Astrocyte (in vitro differentiated cells and primary cell): Measurements from ENCODE around the gene DOCK6. TPM values are rescaled to one million over a fixed set of nuclear protein-coding genes. Genes with fewer than 3 reads are reported as not detected.
A peak's percentile ranks its signal among the peaks of the same experiment; 100 is the strongest.

ENCODE experiments used
- DNase-seq: peaks from one replicate; pipeline ENCODE4 v3.0.0-alpha.2; 2010; ENCODE audit warnings: low read depth
- FAIRE-seq: peaks from 2 replicates; lab custom pipeline; 2011; peaks lifted over from hg19 to GRCh38; lab: Jason Lieb, UNC
- H2AFZ ChIP-seq: 2 replicates; pipeline ENCODE4 v1.6.0; 2012; ENCODE audit warnings: low read depth, low read length, inconsistent platforms
- H3K27ac ChIP-seq: 2 replicates; pipeline ENCODE4 v1.5.1; 2011; ENCODE audit warnings: low read depth, low read length, inconsistent platforms
- H3K27me3 ChIP-seq: 2 replicates; pipeline ENCODE4 v1.6.0; 2011; ENCODE audit warnings: low read length, inconsistent platforms; ENCODE audit not compliant: insufficient read depth
- H3K36me3 ChIP-seq: 2 replicates; pipeline ENCODE4 v1.5.1; 2011; ENCODE audit warnings: low read length, inconsistent platforms; ENCODE audit not compliant: insufficient read depth
- H3K4me1 ChIP-seq: 2 replicates; pipeline ENCODE4 v1.5.1; 2011; ENCODE audit warnings: low read length, inconsistent platforms; ENCODE audit not compliant: insufficient read depth
- H3K4me2 ChIP-seq: 2 replicates; pipeline ENCODE4 v1.6.0; 2012; ENCODE audit warnings: low read length, inconsistent platforms
- H3K4me3 ChIP-seq: 2 replicates; pipeline ENCODE4 v1.5.1; 2011; ENCODE audit warnings: low read depth, mild to moderate bottlenecking, low read length, inconsistent platforms; ENCODE audit not compliant: insufficient read depth
- H3K79me2 ChIP-seq: 2 replicates; pipeline ENCODE4 v1.6.0; 2012; ENCODE audit warnings: mild to moderate bottlenecking, low read length, inconsistent platforms; ENCODE audit not compliant: insufficient read depth
- H3K9ac ChIP-seq: 2 replicates; pipeline ENCODE4 v1.6.0; 2012; ENCODE audit warnings: mild to moderate bottlenecking, low read length, inconsistent platforms
- H3K9me3 ChIP-seq: 2 replicates; pipeline ENCODE4 v1.5.1; 2012; ENCODE audit warnings: low read depth, mild to moderate bottlenecking, low read length, inconsistent platforms; ENCODE audit not compliant: insufficient read depth
- H4K20me1 ChIP-seq: 2 replicates; pipeline ENCODE4 v1.6.0; 2012; ENCODE audit warnings: low read length, inconsistent platforms; ENCODE audit not compliant: insufficient read depth
- H3K27ac Mint-ChIP-seq: one replicate; pipeline ENCODE4 v1.8.0; 2021; ENCODE audit warnings: mild to moderate bottlenecking, mixed read lengths; ENCODE audit not compliant: unreplicated experiment
- H3K27me3 Mint-ChIP-seq: one replicate; pipeline ENCODE4 v1.8.0; 2021; ENCODE audit warnings: low read depth, mixed read lengths; ENCODE audit not compliant: unreplicated experiment
- H3K36me3 Mint-ChIP-seq: one replicate; pipeline ENCODE4 v1.8.0; 2021; ENCODE audit warnings: low read depth, mixed read lengths; ENCODE audit not compliant: unreplicated experiment
- H3K4me1 Mint-ChIP-seq: one replicate; pipeline ENCODE4 v1.8.0; 2021; ENCODE audit warnings: low read depth, mixed read lengths; ENCODE audit not compliant: unreplicated experiment
- H3K4me3 Mint-ChIP-seq: one replicate; pipeline ENCODE4 v1.8.0; 2021; ENCODE audit warnings: mild to moderate bottlenecking, moderate library complexity, mixed read lengths; ENCODE audit not compliant: unreplicated experiment
- H3K9me3 Mint-ChIP-seq: one replicate; pipeline ENCODE4 v1.8.0; 2021; ENCODE audit warnings: mild to moderate bottlenecking, mixed read lengths; ENCODE audit not compliant: unreplicated experiment
- CTCF ChIP-seq: IDR thresholded peaks from 2 replicates; pipeline ENCODE4 v1.5.1; 2011; ENCODE audit warnings: low read depth, mild to moderate bottlenecking, inconsistent platforms, low read length, moderate library complexity; ENCODE audit not compliant: insufficient read depth
- EZH2 ChIP-seq: IDR thresholded peaks from 2 replicates; pipeline ENCODE4 v1.6.1; 2012; ENCODE audit warnings: mild to moderate bottlenecking, low read length, inconsistent platforms; ENCODE audit not compliant: insufficient read depth
- total RNA-seq: library from RNA; stranded (reverse); gene quantifications from 2 replicates; pipeline ENCODE4 v1.2.1, GENCODE V29; 2021

DOCK6 gene
- total RNA-seq, 1 donor from 2014 or later: 38.3 TPM

GRCh38 chr19:11159598-11160439 is 102.5 kb downstream of the DOCK6 start:
- H3K27ac ChIP-seq: no peak overlapping the region
- no peaks in the 10 kb centered on the region for H3K4me1 Mint-ChIP-seq
- TF ChIP-seq EZH2 (no peak), CTCF (no peak)
- H3K4me2 ChIP-seq: no peak overlapping the region
- H3K36me3 Mint-ChIP-seq: peaks cover 10% of the 10 kb centered on the region
- no peaks in the 10 kb centered on the region for H3K9me3 ChIP-seq
- H3K9me3 Mint-ChIP-seq: no peaks in the 10 kb centered on the region
- no peak overlapping the region for H3K9ac ChIP-seq
- H4K20me1 ChIP-seq: no peaks in the 10 kb centered on the region
- H3K27ac Mint-ChIP-seq: no peak overlapping the region
- H3K4me3 Mint-ChIP-seq: no peak overlapping the region
- H3K36me3 ChIP-seq: no peaks in the 10 kb centered on the region
- H3K4me1 ChIP-seq: peaks cover 6% of the 10 kb centered on the region
- H3K79me2 ChIP-seq: peaks cover 8% of the 10 kb centered on the region
- DNase-seq: peak; percentile 30
- no peaks in the 10 kb centered on the region for H3K27me3 Mint-ChIP-seq
- FAIRE-seq: no peak
- no peaks in the 10 kb centered on the region for H3K27me3 ChIP-seq
- H2AFZ ChIP-seq: no peak overlapping the region
- H3K4me3 ChIP-seq: no peak overlapping the region

- Histone ChIP-seq H3K36me3 (no peaks in the 10 kb centered on the region), H3K4me1 (peaks cover 7% of the 10 kb centered on the region), H3K79me2 (peaks cover 40% of the 10 kb centered on the region), H3K9ac (peak within 1 kb of the TSS; percentile 80), H3K4me2 (peak within 1 kb of the TSS; percentile 84), H3K9me3 (no peaks in the 10 kb centered on the region), H2AFZ (peak within 1 kb of the TSS; percentile 94), H4K20me1 (no peaks in the 10 kb centered on the region), H3K27ac (peak within 1 kb of the TSS; percentile 21), H3K27me3 (no peaks in the 10 kb centered on the region), H3K4me3 (peak within 1 kb of the TSS; percentile 71)
- Mint-ChIP-seq H3K27me3 (no peaks in the 10 kb centered on the region), H3K9me3 (no peaks in the 10 kb centered on the region), H3K4me3 (peak within 1 kb of the TSS; percentile 77), H3K27ac (peak within 1 kb of the TSS; percentile 62), H3K4me1 (peaks cover 10% of the 10 kb centered on the region), H3K36me3 (peaks cover 3% of the 10 kb centered on the region)
- DNase-seq (peak; percentile 94), FAIRE-seq (peak; percentile 85)
- no peak for TF ChIP-seq CTCF
- no peak for TF ChIP-seq EZH2
Observed at GRCh38 chr19:11155373-11156120, 106.8 kb downstream of the DOCK6 start, which contains the start of gene SPC24. TSS of gene SPC24 (minus strand) at chr19:11155782. CDS start at chr19:11155776, 6 bp downstream.
